ENCODE results near the gene FADD. TPM values are rescaled to one million over a fixed set of nuclear protein-coding genes. Genes with fewer than 3 reads are reported as not detected.
"Not testable (repeated sequence)": the region's sequence is repeated elsewhere in the genome, so short reads cannot be mapped to it uniquely, and the experiment has no call there.

The FADD gene
- total and polyA plus RNA-seq, 8 donors = 4.0 to 20.4 (median 16.5) TPM

- intact Hi-C loops (cut with DNase I; ENCODE audit: low total_unique reads) = loop anchor here (5.0 kb wide), 2 partner anchors 283 to 508 kb away; no protein-coding TSS in a partner anchor
- WGBS, 5 donors = 68 to 87% (median 79%) methylated on average over 3 of the region's 3 CpGs
- Histone ChIP-seq H3K4me1 (peaks cover 0 to 6% (median 3%) of the 10 kb centered on the region in 4 donors), H3K36me3 (no peaks in the 10 kb centered on the region), H3K4me3 (no peak overlapping the region), H3K9me3 (no peaks in the 10 kb centered on the region), H3K27me3 (peaks cover 0 to 24% (median 0%) of the 10 kb centered on the region in 3 donors), H3K27ac (no peak overlapping the region)
- no peak for DNase-seq
- no peak for TF ChIP-seq POLR2AphosphoS5 (IDR thresholded peaks at IDR 0.05)
- TF ChIP-seq, protein P1, sequence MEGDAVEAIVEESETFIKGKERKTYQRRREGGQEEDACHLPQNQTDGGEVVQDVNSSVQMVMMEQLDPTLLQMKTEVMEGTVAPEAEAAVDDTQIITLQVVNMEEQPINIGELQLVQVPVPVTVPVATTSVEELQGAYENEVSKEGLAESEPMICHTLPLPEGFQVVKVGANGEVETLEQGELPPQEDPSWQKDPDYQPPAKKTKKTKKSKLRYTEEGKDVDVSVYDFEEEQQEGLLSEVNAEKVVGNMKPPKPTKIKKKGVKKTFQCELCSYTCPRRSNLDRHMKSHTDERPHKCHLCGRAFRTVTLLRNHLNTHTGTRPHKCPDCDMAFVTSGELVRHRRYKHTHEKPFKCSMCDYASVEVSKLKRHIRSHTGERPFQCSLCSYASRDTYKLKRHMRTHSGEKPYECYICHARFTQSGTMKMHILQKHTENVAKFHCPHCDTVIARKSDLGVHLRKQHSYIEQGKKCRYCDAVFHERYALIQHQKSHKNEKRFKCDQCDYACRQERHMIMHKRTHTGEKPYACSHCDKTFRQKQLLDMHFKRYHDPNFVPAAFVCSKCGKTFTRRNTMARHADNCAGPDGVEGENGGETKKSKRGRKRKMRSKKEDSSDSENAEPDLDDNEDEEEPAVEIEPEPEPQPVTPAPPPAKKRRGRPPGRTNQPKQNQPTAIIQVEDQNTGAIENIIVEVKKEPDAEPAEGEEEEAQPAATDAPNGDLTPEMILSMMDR (IDR thresholded peaks at IDR 0.05) = no peak
- no peak for TF ChIP-seq POLR2A (IDR thresholded peaks at IDR 0.05)
- no peak for TF ChIP-seq EP300 (IDR thresholded peaks at IDR 0.05)
Measured at GRCh38 chr11:70194792-70195791, 8.0 kb upstream of the FADD start.

GRCh38 chr11:70200212-70200844, 2.8 kb upstream of the FADD start:
- no peaks in the 10 kb centered on the region for H3K27me3 ChIP-seq
- no peaks in the 10 kb centered on the region for H3K9me3 ChIP-seq
- TF ChIP-seq EP300 (IDR thresholded peaks at IDR 0.05) = no peak
- TF ChIP-seq, protein P1 (IDR thresholded peaks at IDR 0.05) = no peak
- no peak for TF ChIP-seq POLR2AphosphoS5 (IDR thresholded peaks at IDR 0.05)
- no peak for TF ChIP-seq POLR2A (IDR thresholded peaks at IDR 0.05)
- H3K36me3 ChIP-seq = peaks cover 0 to 5% (median 4%) of the 10 kb centered on the region in 4 donors
- intact Hi-C loops (cut with DNase I; ENCODE audit: low total_unique reads) = no loop called here
- H3K4me3 ChIP-seq = no peak overlapping the region
- DNase-seq = no peak
- WGBS, 5 donors = 47 to 78% (median 76%) methylated on average over 10 of the region's 10 CpGs
- no peak overlapping the region for H3K27ac ChIP-seq
- H3K4me1 ChIP-seq = peaks cover 17 to 26% (median 24%) of the 10 kb centered on the region in 4 donors

- H3K4me3 ChIP-seq; DNase-seq; intact Hi-C loops (cut with DNase I; ENCODE audit: low total_unique reads); H3K27me3 ChIP-seq; H3K27ac ChIP-seq; H3K9me3 ChIP-seq: not testable (repeated sequence)
- Histone ChIP-seq H3K4me1 (peaks cover 17 to 31% (median 28%) of the 10 kb centered on the region in 4 donors), H3K36me3 (peaks cover under 1 to 12% (median 11%) of the 10 kb centered on the region in 4 donors)
- WGBS, 5 donors = 92 to 100% (median 93%) methylated on average over 3 of the region's 3 CpGs
Measured at GRCh38 chr11:70201047-70201446, 2.0 kb upstream of the FADD start.

- WGBS, 5 donors = 71 to 78% (median 74%) methylated on average over 29 of the region's 29 CpGs
- DNase-seq = no peak
Measured at GRCh38 chr11:70201882-70202861, 924 bp upstream of the FADD start.

More at GRCh38 chr11:70201882-70202861, 924 bp upstream of the FADD start:
- no peaks in the 10 kb centered on the region for H3K9me3 ChIP-seq
- peak overlapping the region in 4 of 5 donors; percentile 91 to 99 (median 93) for H3K27ac ChIP-seq
- TF ChIP-seq POLR2A (IDR thresholded peaks at IDR 0.05) = no peak
- TF ChIP-seq EP300 (IDR thresholded peaks at IDR 0.05) = no peak
- TF ChIP-seq POLR2AphosphoS5 (IDR thresholded peaks at IDR 0.05) = no peak
- TF ChIP-seq, protein P1 (IDR thresholded peaks at IDR 0.05) = no peak
- peak overlapping the region; percentile 83 to 94 (median 93) for H3K4me3 ChIP-seq
- intact Hi-C loops (cut with DNase I; ENCODE audit: low total_unique reads) = no loop called here
- peaks cover 17 to 42% (median 33%) of the 10 kb centered on the region in 4 donors for H3K4me1 ChIP-seq
- peaks cover 12 to 23% (median 22%) of the 10 kb centered on the region in 4 donors for H3K36me3 ChIP-seq
- H3K27me3 ChIP-seq = no peaks in the 10 kb centered on the region
